ENCODE data around the gene HOXC11.

The HOXC11 gene

DNA sequence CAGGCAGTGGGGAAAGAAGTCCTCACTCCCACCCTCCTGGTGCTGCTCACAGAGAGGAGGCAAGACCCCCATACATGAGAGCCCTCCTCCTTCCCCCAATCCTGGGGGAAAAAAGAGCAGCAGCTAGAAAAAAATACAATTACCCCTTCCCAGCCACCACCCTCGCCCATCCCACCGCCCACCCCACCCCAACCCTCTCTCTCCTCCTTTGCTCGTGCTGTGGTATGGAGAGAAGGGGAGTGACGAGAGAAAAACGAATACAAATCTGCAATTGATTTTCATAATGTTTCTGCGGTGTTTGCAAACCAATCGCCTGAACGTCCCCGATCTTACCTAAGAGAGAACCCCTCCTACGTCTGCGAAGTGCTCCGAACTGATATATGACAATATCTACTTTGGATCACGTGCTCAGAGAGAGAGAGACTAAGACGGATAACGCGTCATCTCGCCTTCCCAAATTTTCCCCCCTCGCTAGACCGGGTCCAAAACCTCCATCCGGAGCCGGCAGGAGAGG is at the start of gene HOXC11:
Gene HOXC11 (plus strand): TSS at position 405 of the 514 bp plus-strand sequence. CDS start 116 bp downstream, outside the sequence.
- no peak for DNase-seq (ENCODE audit: low read depth, low spot score)

DNA sequence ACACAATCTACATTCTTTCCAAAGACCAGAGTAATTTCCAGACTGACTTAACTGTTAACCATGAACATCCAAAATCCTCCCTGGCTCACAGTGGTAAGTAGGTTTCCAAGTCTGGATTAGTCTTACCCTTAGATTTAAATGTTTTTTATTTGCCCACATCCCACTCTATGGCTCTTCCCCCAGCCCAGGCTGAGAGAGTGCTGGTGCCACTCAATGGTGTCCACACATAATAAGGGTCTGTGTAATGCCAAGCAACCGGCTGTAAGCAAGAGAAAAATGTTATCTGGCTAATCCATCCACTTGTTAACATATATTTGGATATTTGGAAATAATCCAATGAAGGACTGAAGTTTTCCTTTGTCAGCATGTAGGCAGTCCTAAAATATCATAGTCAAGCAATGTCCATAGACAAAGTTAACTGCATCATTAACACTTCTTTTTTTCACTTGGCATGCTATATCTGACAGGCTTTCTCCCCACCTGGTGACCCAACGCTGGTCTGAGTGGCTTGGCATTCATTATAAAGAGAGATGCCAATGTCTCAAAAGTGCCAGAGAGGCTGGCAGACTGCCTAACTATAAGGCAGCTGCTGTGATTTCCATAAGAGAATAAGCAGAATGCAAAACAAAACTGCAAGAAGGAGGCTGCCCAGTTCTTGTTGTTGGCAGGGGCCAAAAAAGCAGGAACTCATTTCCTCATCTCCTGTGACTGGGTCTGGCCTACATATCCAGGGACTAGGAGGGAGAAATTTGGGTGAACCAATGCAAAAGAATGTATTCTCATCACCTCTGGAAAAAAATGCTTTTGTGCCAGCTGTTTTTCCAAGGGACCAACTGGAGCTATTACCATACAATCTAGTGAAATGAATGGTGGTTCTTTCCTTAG is 48.2 kb upstream of the HOXC11 start:
- DNase-seq (ENCODE audit: low read depth, low spot score): no peak

DNA sequence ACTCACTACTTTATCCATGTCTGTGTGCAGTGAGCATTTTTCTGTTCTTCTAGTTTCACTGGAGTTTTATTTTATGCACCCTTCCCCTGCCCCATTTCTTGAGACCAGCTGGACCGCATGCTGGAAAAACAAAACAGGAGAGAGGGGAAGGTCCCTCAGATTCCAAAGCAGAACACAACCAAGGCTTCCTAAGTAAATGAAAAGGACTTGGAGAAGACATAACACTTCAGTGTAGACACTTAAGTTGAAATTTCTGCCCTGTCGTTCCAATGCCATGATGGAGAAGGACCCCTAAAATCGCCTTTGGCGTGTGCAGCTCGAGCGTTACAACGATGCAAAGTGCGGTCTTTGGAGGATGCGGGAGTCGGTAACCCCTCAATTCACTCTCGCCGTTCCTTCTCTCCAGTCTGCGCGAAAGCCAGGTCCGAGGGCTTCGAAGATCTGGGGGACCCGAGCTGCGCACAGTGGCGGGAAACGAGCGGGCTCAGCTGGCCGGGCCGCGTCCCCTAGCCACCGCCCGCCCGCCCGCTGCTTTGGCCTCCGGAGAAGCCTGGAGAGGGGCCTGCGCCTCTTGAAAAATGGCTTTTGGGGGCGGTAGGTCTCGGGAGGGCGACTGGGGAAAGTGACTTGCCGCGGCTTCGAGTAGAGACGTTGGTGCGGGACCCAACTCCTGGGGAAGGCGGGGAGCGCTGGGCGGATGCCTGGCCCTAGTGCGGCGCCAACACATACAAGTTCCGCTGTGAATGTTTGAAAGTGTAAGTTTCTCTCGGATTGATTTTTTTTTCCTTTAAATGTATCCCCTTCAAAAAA is 45.5 kb upstream of the HOXC11 start:
- no peak for DNase-seq (ENCODE audit: low read depth, low spot score)

DNA sequence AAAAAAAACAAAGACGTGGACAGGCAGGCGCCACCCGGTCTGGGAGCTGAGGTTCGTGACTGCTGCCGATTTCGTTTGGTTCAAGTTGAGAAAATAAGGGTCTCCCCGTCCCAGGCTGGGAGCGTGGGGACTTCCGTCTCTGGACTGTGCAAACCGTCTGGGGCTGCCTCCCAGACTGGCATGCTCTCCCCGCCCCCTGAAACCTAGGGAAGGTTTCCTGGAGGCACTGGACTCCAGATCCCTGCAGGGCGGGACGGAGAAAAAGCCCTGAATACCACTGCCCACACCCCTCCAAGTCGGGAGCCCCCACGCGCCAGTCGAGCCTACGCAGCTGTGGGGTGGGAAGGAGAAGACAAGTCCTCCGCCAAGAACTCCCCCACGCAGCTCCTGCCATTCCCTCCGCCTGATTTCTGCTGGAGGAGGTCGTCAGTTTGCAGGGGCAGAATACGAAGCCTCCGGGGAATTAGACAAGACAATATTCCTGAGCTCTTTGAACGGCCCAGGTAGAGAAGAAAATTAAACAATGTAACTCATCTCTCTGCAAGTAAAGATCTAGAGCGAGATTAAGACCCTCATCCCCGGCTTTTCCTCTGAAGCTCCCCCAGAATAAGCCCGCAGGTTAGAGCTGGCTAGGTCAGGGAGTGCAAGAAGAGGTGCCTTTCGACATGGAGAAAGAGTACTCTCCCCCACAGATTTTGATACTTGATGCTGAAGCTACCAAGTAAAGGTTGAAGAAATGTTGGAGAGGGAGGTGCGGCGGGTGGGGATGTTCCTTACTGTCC is 44.7 kb upstream of the HOXC11 start:
- no peak for DNase-seq (ENCODE audit: low read depth, low spot score)

DNA sequence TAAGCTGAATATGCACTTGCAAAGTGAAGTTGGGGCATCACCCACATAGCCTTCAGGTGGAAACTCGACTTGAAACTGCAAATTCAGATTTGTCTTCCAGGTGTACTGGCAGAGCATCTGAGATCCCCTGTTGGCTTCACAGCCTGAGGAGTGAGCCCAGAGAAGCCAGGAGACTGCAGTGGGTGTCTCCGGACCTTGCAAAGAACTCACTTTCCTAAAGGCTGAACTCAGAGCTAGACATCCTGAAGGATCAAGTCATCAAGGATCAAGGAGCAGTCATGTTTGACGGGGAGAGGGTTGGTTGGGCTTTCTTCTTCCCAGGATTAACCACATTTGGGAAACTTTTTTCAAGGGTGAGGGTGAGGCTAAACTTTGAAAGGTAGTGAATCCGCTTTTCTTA is 43.4 kb upstream of the HOXC11 start:
- no peak for DNase-seq (ENCODE audit: low read depth, low spot score)

DNA sequence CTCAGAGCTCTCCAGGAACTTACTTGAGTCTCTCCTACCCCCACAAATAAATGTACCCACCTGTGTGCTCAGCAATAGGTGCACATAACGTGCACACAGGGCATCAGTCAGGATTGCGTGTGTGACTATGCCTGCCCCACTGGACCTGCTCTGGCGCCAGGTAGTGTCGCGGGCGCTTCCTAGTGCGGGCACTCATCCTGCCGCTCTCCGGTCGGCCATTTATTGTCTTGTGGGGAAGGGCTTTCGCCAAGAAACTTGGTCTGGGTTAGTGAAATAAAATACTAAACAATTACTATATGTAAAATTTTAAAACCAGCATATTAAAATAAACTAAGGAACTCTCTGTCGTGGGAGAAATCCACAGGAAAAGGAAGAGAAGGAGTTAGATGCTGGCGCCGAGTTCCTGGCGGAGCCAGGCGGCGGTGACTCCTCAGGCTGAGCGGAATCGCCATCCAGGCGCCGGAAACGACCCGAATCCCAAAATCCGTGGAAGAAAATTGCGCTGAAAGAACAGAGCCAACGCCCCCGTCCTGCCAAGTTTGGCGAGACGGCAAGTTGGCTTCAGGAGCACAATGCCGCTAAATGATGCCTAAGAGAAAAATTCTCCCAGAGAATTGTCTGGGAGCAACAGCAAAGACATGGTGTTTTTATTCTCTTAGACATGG is 42.2 kb upstream of the HOXC11 start:
- no peak for DNase-seq (ENCODE audit: low read depth, low spot score)

DNA sequence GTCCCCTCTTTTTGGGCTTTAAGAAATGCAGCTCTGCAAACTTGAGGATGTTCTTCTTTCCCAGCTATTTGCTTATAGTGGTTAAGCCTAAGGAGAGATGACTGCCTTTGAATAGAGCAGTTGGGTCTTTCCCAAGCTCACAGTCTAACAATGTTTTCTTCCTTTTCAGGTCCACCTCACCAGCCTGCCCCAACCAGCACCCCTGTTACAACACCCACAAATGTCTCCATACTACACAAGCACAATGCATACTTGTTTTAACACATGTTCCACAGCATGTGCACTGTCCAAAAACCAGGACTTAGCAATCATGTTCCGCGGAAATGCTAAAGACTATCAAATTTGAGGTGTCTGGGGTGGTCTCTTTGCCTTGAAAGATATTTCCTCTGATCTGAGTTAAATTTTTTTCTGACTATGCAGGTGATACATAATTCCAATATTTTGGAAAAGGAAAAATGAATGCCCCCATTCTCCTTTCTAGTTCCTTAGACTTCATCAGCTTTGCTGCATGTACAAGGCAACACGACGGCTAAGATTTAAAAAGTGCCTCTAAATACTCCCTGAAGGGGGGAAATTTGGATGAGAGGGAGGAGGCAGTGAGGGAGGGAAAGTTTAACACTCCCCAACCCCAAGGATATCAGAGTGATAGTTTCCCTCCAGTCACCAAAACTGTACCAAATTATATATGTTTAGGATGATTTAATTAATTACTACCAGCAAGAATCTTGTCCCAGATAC is 40.9 kb upstream of the HOXC11 start:
- DNase-seq (ENCODE audit: low read depth, low spot score): no peak

DNA sequence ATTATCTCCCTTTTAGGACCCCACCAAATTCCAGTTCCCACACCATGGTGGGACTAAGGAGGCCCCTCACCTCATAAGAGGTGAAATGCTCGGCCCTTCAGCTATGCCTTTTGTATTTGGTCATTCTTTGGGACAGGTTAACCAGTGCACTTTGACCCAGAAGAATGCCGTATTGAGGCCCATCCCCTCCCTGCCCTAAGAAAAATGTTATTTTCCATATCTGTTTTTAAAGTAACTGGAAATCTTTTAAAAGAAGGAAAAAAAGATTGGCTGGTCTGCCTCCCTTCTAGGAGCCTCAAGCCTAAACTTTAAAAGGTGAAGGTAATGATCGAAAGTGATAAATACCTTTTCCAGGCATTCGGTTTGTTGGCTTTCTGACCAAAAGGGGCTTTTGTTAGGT is 40.0 kb upstream of the HOXC11 start:
- DNase-seq (ENCODE audit: low read depth, low spot score): no peak

DNA sequence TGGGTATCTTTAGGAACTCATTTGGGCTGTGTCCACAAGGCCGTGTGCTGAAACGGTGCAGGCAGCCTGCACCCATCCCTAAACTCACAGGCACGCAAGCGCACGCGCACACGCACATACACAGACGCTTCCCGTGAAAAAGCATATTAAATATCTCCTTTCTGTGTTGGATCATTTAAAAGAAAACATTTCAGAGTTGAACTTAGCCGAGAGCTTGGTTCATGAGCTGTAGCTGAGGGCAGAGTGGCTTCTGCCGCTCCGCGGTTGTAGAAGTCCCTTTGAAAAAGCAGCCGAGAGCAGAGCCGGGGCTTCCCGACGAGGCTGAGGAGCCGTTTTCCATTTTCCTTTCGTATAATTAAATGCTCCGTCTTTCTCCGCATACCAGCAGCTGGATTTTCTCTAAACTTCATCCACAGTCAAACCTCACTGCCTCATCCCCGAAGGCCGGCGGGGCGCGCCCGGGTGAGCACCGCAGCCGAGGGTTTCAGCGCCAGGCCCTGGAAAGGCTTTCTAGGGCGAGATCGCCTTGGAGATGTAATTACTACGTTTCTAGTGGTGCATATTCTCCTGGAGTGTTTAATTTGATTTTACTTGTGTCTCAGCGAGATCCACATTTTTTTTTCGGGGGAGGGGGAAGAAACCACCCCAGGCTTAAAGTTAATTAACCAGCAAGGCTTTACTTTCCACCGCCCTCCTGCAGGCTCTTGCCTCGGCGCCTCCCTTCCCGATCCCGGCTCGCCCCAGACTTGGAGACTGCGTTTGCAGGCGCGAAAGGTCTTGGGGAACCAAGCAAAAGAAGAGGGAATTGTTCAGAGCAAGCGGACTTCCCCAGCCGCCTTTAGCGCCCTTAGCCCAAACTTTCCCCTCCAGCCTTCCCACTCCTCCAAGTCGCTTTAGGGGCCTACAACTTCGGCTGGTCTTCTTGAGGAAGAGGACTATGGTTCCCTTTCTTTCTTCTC is 37.3 kb upstream of the HOXC11 start:
- DNase-seq (ENCODE audit: low read depth, low spot score): no peak

DNA sequence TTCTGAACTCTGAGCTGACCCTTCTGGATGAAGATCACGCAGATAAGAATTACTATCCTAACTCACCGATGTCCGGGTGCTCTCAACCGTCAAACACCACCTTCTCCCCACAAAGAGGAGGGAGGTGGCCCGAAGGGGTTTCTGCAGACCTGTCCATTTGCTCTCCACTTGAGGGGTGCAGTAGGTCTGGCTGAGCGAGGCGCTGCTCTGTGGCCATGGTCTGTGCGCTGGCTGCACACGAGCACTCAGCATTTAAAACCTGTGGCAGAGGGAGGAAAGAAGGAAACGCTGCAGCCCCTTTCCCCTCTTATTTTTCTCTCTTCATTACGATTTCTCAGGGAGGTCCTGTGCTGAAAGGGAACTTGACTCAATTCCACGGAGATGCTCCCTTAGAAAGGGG is 35.8 kb upstream of the HOXC11 start:
- no peak for DNase-seq (ENCODE audit: low read depth, low spot score)

DNA sequence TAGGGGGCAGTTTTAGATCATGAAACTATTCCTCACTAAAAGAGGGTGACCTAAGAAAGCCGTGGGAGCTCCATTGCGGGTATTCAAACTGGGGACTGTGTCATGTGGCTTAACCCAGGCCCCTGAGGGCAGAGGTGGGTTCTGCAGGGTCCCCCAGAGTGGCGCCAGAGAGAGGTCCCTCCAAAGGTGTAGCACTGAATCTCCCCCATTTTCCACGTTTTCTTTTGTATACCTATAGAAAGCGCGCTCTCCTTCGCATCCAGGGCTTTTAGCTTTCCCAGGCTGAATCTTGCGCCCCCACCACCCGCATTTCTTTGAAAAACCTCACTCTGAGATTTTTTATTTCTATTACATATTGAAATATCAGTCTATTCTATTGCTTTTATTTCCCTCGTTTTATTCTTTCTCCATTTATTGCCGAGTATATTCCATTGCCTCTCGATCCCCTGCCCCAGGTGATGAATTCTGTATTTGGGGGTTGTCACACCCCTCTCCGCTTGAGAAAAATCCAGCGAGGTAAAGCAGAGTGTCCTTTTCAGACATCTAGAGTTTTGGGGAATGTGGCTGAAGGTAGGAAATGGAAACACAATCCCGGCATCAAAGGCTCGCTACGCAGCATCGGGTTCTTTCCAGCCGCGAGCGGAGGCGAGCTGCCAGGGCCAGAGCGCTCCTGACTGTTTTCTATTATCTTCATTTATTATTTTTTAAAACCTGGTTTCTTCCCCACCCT is 35.2 kb upstream of the HOXC11 start:
- no peak for DNase-seq (ENCODE audit: low read depth, low spot score)

DNA sequence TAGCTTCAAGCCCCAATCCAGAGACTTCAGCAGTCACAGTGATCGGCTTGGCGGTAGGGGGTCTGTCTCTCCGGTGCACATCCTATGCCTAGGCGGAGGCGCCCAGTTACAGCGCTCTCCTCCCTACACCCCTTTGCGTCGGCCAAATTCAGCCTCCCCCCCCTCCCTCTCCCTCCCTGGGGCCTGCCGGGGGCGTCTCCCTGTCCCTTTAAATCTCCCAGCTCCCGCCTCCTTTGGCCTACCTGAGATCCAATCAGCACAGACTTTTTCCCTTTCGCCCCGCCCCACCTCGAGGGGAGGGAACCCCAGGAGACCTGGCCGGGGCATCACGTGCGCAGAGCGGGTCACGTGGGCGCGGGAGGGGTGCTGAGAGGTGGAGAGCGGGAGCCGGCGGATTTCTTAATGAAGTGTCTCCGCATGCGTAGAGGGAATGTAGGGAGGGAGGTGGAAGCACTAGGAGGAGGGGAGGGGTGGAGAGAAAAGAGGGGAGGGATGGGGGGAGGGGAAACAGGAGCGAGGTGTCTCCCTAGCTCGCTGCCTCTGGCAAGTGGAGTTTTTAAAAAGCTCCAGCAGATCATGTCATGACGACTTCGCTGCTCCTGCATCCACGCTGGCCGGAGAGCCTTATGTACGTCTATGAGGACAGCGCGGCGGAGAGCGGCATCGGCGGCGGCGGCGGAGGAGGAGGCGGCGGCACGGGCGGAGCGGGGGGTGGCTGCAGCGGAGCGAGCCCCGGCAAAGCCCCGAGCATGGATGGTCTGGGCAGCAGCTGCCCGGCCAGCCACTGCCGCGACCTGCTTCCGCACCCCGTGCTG is 34.4 kb upstream of the HOXC11 start, which contains the start of gene HOXC13:
Gene HOXC13 (plus strand): TSS at position 506 of the 815 bp plus-strand sequence. CDS start 76 bp downstream, at position 582.
- DNase-seq (ENCODE audit: low read depth, low spot score): no peak

DNA sequence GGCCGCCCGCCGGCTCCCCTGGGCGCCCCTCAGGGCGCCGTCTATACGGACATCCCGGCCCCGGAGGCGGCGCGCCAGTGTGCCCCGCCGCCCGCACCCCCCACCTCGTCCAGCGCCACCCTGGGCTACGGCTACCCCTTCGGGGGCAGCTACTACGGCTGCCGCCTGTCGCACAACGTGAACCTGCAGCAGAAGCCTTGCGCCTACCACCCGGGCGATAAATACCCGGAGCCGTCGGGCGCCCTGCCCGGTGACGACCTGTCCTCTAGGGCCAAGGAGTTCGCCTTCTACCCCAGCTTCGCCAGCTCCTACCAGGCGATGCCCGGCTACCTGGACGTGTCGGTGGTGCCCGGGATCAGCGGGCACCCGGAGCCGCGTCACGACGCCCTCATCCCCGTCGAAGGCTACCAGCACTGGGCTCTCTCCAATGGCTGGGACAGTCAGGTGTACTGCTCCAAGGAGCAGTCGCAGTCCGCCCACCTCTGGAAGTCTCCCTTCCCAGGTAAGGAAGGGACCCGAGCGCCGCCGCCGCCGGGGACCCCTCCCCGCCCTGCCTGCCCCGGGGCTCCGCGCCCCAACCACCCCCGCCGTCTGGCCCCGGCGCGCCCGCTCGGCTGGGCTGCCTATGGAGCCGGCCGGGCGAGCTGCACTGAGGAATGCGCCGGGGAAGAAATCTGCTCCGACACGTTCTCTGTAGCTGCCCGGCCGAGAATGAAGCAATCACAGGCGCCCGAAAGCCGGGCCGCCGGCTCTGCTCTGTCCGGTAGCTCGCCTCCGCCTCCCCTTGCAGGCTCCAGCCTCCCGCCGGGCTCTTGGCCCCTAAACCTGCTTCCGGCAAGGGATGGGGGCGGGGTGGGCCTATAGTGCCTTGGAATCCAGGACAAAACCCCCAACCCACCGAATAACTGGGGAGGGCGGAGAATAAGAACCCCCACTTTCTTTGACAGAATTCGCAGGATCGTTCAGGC is 33.5 kb upstream of the HOXC11 start:
- DNase-seq (ENCODE audit: low read depth, low spot score): no peak

DNA sequence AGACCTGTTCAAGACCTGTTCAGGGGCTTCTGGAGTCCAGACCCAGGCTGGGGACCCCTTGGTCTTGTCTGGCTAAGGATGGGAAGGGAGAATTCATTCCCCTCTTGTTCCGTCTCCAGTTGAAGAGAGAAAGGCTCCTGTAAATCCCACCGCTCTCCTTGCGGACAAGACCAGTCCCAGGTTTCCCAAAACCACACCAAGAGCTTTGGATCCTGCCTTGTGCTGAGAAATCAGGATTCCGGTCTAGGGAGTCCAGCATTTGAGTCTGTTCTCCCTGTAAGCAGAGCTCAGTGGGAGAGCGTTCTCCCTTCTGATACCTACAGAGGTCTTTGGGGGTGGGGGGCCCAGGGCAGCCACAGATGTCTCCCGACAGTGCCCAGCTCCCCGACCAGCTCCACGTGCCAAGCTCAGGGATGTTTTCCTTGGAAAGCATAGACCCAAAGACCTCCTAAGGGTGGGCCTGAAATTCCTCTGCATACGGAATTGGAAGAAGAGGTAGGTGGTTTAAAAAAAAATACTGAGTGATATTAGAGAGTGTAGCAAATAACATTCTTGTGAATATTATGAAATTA is 32.4 kb upstream of the HOXC11 start:
- no peak for DNase-seq (ENCODE audit: low read depth, low spot score)

DNA sequence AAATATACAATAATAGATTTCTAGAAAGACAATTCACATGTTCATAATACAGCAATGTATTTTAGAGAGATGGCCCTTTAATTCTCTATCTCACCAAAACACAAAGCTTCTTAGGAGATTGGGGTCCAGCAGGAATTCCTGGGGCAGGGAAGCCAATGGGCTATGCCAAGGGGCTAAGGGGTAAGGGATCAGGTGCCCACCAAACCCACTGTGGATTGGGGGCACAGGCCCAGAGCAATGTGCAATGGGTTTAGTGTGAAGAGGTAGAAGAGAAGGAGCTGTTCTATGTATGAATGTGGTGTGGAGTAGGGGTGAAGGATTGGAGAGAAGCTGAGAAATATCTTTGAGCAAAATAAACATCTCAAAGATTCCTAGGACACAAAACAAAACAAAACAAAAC is 31.7 kb upstream of the HOXC11 start:
- DNase-seq (ENCODE audit: low read depth, low spot score): no peak

DNA sequence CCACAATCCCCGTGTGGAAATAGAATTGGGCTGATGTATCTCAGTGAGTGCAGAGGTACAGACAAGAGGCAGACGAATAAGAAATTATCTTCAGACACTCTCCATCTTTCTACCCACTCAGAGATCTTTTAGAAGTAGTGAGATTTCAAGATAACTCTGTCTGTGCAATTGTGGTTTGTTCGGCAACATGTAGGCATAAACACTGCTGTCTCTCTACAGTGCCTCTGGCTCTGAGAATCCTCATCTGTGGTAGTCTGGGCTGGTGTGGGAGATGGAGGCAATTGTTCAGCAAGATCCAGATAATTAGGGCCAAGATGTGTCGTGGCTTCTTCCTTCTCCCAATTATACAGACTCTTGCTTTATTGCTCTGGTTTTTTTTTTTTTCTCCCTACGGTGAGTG is 31.2 kb upstream of the HOXC11 start:
- DNase-seq (ENCODE audit: low read depth, low spot score): no peak
